ENCODE measurements around the gene PADI2.

Gene PADI2

DNA sequence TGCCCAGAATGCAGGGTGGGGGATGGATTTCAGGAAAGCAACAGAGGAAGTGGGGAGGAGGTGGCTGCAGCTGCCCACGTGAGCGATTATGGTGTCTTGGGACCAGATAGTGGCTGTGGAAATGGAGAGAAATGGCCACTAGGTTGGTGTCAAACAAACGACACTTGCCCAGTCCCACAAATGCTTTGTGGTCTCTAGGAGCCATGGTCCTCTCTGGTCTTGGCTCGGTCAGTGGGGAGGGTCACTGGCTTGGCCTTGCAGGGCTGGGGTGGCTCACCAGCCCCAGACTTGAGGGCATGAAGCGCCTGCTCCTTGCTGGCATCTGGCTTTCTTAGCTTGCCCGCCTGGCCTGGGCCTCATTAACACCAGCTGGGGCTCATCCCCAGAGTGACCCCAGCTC lies 7.2 kb downstream of the PADI2 start:
- no peak for DNase-seq

DNA sequence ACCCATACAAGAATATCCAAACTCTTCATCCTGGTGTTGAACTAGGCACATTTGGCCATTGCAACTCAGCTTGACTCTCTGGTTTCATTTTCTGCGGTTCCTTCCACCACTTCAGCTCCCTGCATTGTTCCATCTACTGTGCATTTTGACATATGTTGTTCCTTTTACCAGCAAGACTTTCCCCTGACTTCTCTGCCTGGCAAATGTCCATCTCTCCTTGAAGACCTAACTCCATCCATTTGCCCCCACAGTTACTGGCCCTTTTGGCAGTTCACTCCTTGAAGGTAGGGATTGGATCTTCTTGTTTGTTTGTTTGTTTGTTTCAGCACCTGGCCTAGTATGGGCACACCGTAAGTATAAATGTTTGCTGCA lies 8.7 kb downstream of the PADI2 start:
- no peak for DNase-seq

GRCh38 chr1:17109892-17110554 lies 9.2 kb downstream of the PADI2 start:
- no peak for DNase-seq

DNA sequence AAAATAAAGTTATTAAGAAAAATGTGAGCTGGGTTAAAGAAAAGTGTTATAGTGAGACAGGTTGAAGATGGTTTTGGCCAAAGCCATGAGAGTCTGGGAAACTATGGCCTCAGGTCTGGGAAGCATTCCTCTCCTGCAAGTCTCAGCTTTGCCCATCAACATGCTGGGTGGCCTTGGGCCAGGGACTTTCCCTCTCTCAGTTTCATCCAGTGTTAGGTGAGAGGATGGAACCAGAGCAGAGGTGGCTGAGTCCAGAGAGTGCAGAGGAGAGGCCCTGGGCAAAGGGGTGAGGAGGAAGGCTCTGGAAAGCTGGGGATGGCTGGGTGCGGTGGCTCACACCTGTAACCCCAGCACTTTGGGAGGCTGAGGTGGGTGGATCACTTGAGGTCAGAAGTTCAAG lies 10.5 kb downstream of the PADI2 start:
- no peak for DNase-seq

DNA sequence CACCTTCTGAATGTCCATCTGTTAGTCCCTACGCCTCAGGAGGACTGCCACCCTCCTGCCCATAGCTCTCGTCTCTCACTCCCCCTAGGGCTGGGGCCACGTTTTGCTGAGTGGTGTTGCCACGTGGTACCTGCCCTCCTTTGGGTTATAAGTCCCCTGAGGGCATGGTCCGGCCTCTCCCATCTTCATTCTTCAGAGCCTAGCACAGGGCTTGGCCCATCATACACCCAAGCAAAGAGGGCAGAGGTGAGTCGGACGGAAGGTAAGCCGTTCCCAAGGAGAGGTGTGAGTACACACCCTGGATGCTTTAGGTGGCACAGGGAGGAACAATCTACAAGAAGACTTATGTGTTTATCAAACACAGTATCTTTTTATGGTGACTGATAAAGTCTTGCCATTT lies 10.9 kb downstream of the PADI2 start:
- no peak for DNase-seq

DNA sequence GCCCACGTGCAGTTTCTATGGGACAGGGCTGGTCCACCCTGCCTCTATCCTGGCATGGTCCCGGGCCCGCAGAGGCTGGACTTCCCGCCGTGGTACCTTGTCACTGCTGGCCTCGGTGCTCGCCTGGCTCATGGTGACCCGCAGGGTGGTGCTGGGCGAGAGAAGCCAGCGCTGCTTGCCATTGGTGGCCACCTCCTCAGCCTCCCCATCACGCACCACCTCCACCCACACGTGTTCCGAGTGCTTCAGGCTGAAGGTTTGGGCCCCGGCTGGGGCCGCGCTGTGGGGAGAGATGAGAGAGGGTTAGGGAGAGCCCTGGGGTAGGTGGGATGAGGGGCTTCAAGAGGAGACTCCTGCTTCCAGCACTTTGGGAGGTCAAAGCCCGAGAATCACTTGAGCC lies 14.5 kb downstream of the PADI2 start:
- no peak for DNase-seq

- DNase-seq: no peak
These were observed 17.0 kb downstream of the PADI2 start for GRCh38 chr1:17102232-17102631.

DNA sequence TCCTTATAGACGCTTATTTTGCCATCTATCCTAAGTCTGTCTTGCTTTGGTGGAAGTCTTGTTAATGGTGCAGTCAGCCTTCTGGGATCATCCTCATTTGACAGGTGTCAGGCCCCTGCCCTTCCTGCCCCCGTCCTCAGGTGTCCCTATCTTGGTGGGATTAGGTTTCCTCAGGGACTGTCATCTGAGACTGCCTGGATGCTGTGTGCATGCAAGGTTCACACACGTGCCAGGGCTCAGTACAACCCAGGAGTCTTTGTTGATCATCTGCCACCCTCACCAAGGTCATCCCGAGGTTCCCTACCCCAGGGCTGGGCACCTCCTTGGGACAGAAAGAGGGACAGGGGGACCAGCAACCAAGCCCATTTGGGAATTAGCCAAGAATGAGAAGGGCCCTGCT lies 18.0 kb downstream of the PADI2 start:
- DNase-seq: no peak

DNA sequence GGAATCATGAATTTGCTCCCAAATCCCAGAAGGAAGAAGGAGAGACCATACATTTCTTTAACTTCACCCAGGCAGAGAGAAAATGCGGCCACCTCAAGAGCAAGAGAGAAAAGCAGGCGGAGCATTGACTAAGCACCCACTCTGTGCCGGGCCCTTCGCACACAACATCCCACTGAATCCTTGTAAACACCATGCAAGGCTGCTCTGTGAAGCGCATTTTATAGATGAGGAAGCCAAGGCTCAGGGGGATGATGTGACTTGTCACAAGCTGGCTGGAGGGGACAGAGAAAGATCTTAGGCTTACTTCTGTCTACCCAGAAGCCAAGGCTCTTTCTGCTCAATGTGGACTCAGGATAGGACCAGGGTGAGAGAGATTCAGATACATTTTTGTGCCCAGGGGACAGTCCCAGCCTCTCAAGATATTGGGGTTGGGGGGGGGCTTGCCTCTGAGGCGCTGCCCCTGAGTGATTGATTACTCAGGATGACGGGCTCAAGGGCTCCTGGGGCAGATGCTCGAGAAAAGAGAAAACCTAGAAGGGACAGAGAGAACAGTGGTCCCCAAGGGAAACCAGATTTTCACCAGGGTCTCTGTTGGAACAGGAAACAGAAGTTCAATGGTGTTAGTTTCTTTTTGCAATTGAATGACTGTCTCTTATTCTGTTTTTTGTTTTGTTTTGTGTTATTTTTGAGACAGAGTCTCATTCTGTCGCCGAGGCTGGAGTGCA lies 19.5 kb downstream of the PADI2 start:
- DNase-seq: no peak

DNA sequence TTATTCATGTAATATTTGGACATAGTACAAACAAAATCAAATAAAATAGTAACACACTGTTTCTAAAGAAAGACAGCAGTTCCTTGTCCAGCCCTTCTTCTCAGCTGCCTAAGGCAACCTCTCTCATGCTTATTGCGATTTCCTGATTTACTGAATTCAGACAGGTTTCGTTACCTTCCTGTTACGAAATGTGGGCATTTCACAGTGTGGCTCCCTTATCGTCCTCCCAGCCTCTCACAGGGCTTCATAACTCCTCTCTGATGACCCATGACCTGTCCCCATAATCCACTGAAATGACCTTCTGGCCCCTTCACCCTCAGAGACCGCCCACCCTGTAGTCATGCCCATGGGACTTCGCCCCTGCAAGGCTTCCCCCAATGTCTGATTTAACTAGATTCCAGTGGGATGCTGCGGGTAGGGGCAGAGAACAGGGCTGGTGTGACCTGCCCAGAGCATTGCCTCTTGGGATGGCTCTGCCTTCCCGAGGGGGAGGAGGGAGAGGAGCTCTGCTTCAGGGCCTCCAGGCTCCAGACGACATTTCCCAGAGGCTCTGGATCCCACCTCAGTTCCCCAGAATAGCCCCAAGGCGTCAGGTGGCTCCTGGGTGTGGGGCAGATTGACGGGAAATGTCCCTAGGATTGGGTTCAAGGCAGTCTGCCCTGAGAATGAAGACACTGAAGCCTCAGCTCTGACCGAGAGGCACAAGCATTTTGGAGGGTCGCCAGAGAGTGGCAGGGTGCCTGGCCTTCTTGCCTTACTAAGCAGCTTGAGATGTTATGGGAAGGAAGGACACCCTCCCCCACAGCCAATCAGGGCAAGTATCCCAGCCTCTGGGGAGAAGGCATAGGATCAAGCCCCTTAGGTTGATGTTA lies 20.6 kb downstream of the PADI2 start:
- no peak for DNase-seq

- DNase-seq: no peak
These were observed 21.5 kb downstream of the PADI2 start for GRCh38 chr1:17097787-17098186.

- no peak for DNase-seq
These were observed 22.1 kb downstream of the PADI2 start for GRCh38 chr1:17097147-17097546.

- DNase-seq: no peak
These were observed 22.7 kb downstream of the PADI2 start for GRCh38 chr1:17096584-17096983.

DNA sequence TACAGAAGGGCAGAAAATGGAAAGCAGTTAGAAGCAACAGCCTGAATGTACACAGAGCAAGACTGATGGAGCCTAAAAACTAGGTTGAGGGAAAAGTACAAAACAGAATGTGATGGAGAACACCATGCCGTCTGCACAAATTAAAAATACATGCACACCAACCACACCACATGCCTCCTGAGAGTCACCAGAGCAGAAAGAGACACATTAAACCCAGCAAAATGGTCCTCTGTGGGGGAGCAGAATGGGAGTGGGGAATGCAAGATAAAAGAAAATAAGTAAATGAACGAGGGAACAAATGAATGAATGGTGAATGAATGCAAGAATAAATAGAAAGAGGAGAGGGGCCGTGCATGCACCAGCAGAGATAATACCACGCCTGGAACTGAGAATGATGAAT lies 24.1 kb downstream of the PADI2 start:
- no peak for DNase-seq

GRCh38 chr1:17094664-17095063 lies 24.6 kb downstream of the PADI2 start:
- DNase-seq: no peak

DNA sequence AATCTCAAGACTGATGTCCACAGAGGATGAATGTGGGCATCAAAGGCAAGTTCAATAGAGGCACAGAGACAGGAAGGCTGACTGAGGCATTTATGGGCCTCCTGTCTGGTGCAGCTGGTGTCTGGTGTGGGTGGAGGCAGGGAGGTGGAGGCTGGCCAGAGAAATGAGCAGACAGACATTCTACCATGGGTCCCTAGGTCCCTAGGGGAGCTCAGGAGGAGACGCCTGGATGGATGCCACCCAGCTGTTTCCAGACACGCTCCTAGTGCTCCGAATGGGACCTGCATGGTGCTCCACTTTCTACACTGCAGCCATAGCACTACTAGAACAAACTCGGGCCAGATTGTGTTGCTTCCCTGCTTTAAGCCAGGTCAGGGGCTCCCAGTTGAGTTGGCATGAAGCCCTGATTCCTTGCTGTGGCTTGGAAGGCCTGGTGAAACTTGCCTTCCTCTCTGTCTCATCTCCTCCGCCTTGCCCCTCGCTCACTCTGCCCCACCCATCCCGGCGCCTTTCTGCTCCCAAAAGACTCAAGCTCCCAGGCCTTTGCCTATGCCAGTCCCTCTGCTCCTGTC lies 25.3 kb downstream of the PADI2 start:
- DNase-seq: no peak

GRCh38 chr1:17091252-17091651 lies 28.0 kb downstream of the PADI2 start:
- DNase-seq: no peak

DNA sequence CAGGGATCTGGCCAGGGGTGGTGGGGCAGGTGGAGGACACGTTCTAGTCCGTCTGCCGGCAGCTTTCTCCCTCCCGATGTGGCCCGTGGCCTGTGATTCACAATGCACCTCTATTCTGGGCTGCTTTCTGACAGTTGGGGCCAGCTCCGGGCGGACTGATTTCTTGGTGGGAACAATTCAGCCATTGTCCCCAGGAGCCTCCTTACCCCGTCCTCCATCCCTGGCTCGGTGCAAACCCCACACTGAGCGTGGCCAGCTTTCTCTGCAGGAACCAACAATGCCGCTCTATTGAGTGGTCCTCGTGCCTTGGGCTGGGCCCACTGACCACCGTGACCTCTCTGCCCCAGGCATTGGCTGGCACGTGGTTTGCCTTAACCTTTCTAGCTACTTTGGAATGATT lies 29.7 kb downstream of the PADI2 start:
- no peak for DNase-seq

DNA sequence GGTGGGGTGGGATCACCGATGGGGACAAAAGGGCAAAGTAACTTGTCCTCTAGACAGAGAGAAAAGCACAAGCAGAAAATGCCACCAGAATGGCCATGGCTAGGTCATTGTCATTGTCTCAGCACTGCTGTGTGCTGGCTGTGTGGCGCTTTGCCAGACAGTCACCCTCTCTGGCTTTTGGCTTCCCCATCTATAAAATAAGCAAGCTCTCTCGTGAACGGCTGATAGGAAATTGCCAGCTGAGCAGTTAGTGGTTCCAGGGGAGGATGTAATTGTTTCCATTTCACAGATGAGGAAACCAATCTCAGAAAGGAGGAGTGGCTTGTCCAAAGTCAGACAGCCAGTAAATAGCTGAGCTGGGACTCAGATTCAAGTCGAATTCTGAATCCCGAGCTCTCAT lies 32.5 kb downstream of the PADI2 start:
- no peak for DNase-seq

DNA sequence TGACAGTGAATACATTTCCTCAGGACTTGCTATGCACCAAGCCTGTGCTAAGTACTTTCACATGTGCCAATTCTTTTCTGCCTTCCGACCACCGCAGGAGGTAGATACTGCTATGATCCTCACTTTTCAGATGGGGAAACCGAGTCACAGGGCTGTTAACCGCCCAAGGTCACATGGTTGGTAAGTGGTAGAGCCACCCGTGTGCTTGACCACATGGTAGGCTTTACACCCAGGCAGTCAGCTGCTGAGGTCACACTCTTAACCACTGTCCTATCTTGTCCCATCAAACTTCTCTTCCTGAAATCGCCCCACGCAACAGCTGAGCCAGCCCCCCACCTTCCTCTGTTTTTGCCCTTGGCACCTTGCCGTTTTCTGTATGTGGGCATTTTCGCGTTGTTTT lies 34.5 kb downstream of the PADI2 start:
- DNase-seq: no peak

DNA sequence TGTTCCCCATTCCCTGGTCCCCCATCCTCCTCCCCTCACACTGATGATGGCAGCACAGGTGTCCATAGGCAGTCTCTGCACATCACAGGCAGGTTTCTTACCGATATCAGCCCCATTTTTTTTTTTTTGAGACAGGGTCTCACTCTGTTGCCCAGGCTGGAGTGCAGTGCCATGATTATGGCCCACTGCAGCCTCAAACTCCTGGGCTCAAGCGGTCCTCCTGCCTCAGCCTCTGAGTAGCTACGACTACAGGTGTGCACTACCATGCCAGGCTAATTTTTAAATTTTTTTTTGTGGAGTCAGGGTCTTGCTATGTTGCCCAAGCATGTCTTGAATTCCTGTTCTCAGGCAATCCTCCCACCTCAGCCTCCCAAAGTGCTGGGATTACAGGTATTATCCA lies 36.5 kb downstream of the PADI2 start:
- DNase-seq: no peak

DNA sequence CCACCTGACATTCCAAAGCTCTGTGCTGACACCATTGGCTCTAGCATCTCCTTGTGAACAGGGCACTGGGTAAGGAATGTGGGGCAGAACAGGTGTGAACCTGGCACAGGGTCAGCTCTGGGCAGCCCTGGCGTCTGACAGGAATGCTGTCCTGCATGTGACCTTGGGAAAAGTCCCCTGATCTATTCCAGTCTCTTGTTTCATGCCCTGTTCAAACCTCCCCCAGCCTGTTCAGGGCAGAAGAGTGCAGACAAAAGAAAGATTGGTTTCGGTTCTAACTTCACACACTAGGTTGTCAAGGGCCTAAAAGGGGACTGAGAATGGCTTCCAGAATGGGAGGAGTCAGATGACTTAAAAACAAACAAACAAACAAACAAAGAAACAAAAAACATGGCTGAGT lies 37.8 kb downstream of the PADI2 start:
- DNase-seq: no peak

- no peak for DNase-seq
These were observed 38.4 kb downstream of the PADI2 start for GRCh38 chr1:17080880-17081279.

All from activated CD8-positive, alpha-beta memory T cell treated with anti-CD3 and anti-CD28 coated beads, Interleukin-2, amount 50 U/mL, for 48 hours (primary cell).